Upper lobe of left lung (tissue), 4 donors: ENCODE results near the gene CYTL1.
"Not testable (repeated sequence)": the region's sequence is repeated elsewhere in the genome, so short reads cannot be mapped to it uniquely, and the experiment has no call there.

Experiments
- CTCF ChIP-seq, 6 experiments: fragments of 450-650 bp in 4 of 6; fragments of 200-600 bp in 2 of 6; sonication (generic) in 2 of 6; IDR thresholded peaks; one replicate each; pipeline ENCODE4 v1.5.1; 2016 to 2019; ENCODE audit warnings: antibody characterized with exemption in 6 of 6
- EP300 ChIP-seq, 4 donors: sonication (generic); formaldehyde crosslinking; IDR thresholded peaks; one replicate each; pipeline ENCODE4 v1.5.1; 2017; ENCODE audit warnings: antibody characterized with exemption in 4 of 4, control low read depth in 2 of 4
- POLR2AphosphoS5 ChIP-seq, 2 donors: sonication (generic); formaldehyde crosslinking; IDR thresholded peaks; one replicate each; pipeline ENCODE4 v1.5.1; 2017; ENCODE audit warnings: antibody characterized with exemption in 2 of 2

GRCh38 chr4:4996935-4997334 lies 22.3 kb downstream of the CYTL1 start:
- not testable (repeated sequence) for TF ChIP-seq EP300, CTCF, POLR2AphosphoS5 (IDR thresholded peaks at IDR 0.05)
